SK-N-SH (cell line): ENCODE results near the gene PREB. TPM values are rescaled to one million over a fixed set of nuclear protein-coding genes. Genes with fewer than 3 reads are reported as not detected.
A peak's percentile ranks its signal among the peaks of the same experiment; 100 is the strongest.

ENCODE experiments used
- CTCF ChIA-PET: fragments of 300-600, 350-600 bp; formaldehyde crosslinking; extraction: SDS; loops from one replicate; lab custom pipeline; 2021; lab: Yijun Ruan, JAX
- POLR2A ChIA-PET: fragments of 350-600 bp; sonication (Branson Sonifier 250); formaldehyde crosslinking; extraction: SDS; loops from one replicate; lab custom pipeline; 2020; ENCODE audit warnings: antibody characterized with exemption, inconsistent platforms; lab: Yijun Ruan, JAX
- DNase-seq: peaks from one replicate; pipeline ENCODE4 v3.0.0; 2012
- H2AFZ ChIP-seq: fragments of 200-600 bp; sonication (generic); 2 replicates; pipeline ENCODE4 v1.8.1; 2016; ENCODE audit warnings: antibody characterized with exemption, mild to moderate bottlenecking, low read depth
- H3F3A ChIP-seq: fragments of 200-600 bp; sonication (generic); replicated peaks from 2 replicates; pipeline ENCODE3; 2016; ENCODE audit warnings: antibody characterized with exemption, mild to moderate bottlenecking; ENCODE audit not compliant: insufficient read depth
- H3K27ac ChIP-seq, 2 experiments: fragments of 200-500 bp in 1 of 2; fragments of 200-600 bp in 1 of 2; sonication (Bioruptor generic) in 1 of 2; sonication (generic), shearing (Covaris generic) in 1 of 2; 2 replicates each; pipeline versions ENCODE4 v1.5.1 to v1.6.1; 2014 to 2016; ENCODE audit warnings: low read depth in 2 of 2, inconsistent platforms in 1 of 2, low read length in 1 of 2, mild to moderate bottlenecking in 1 of 2, mixed read lengths in 1 of 2
- H3K27me3 ChIP-seq: fragments of 200-600 bp; sonication (generic), shearing (Covaris generic); 2 replicates; pipeline ENCODE4 v1.6.1; 2016; ENCODE audit warnings: mixed run types; ENCODE audit not compliant: insufficient read depth
- H3K36me3 ChIP-seq, 2 experiments: fragments of 200-500 bp in 1 of 2; fragments of 200-600 bp in 1 of 2; sonication (Bioruptor generic) in 1 of 2; sonication (generic) in 1 of 2; replicated peaks in 1 of 2; 2 replicates each; pipeline versions ENCODE3 to v1.5.1; 2014 to 2016; ENCODE audit warnings: low read length in 1 of 2, mild to moderate bottlenecking in 1 of 2; ENCODE audit not compliant: insufficient read depth in 2 of 2, control insufficient read depth in 1 of 2
- H3K4me1 ChIP-seq, 2 experiments: fragments of 200-500 bp in 1 of 2; fragments of 200-600 bp in 1 of 2; sonication (Bioruptor generic) in 1 of 2; sonication (generic), shearing (Covaris generic) in 1 of 2; 2 replicates each; pipeline versions ENCODE4 v1.5.1 to v1.6.1; 2014 to 2016; ENCODE audit warnings: low read depth in 1 of 2, low read length in 1 of 2, mixed run types in 1 of 2; ENCODE audit not compliant: insufficient read depth in 2 of 2, control insufficient read depth in 1 of 2
- H3K4me2 ChIP-seq: fragments of 200-600 bp; sonication (generic), shearing (Covaris generic); 2 replicates; pipeline ENCODE4 v1.6.1; 2017; ENCODE audit warnings: mixed run types
- H3K4me3 ChIP-seq, 2 experiments: fragments of 200-500 bp in 1 of 2; fragments of 200-600 bp in 1 of 2; sonication (Bioruptor generic) in 1 of 2; sonication (generic), shearing (Covaris generic) in 1 of 2; 2 replicates each; pipeline versions ENCODE4 v1.5.1 to v1.8.1; 2014 to 2016; ENCODE audit warnings: low read depth in 2 of 2, inconsistent platforms in 1 of 2, low read length in 1 of 2, mild to moderate bottlenecking in 1 of 2, mixed read lengths in 1 of 2, moderate library complexity in 1 of 2
- H3K79me2 ChIP-seq: fragments of 200-600 bp; sonication (generic); 2 replicates; pipeline ENCODE4 v1.8.1; 2017; ENCODE audit warnings: mild to moderate bottlenecking; ENCODE audit not compliant: insufficient read depth
- H3K9ac ChIP-seq: fragments of 200-600 bp; sonication (generic); 2 replicates; pipeline ENCODE4 v1.6.1; 2017; ENCODE audit warnings: mixed run types
- H3K9me2 ChIP-seq: fragments of 200-600 bp; sonication (generic); 2 replicates; pipeline ENCODE4 v1.6.1; 2017; ENCODE audit warnings: mixed run types
- H3K9me3 ChIP-seq: fragments of 200-600 bp; sonication (generic); 2 replicates; pipeline ENCODE4 v1.6.1; 2017; ENCODE audit warnings: mixed run types, mild to moderate bottlenecking, moderate library complexity
- H4K20me1 ChIP-seq: fragments of 200-600 bp; sonication (generic); 2 replicates; pipeline ENCODE4 v1.6.1; 2017; ENCODE audit warnings: mild to moderate bottlenecking, mixed run types; ENCODE audit not compliant: insufficient read depth
- CHD2 ChIP-seq: fragments of 150-350 bp; IDR thresholded peaks from 2 replicates; pipeline ENCODE4 v1.6.1; 2018; ENCODE audit warnings: low read length; ENCODE audit not compliant: partially characterized antibody
- EP300 ChIP-seq, 2 experiments: IDR thresholded peaks; 2 replicates each; pipeline versions ENCODE4 v1.4.0 to v1.6.1; 2012; ENCODE audit warnings: borderline replicate concordance in 1 of 2, low read depth in 1 of 2, low read length in 1 of 2
- FOSL2 ChIP-seq: IDR thresholded peaks from 2 replicates; pipeline ENCODE4 v1.4.0; 2012; ENCODE audit warnings: low read depth, mild to moderate bottlenecking, moderate library complexity, borderline replicate concordance
- FOXJ3 ChIP-seq: sonication (generic); formaldehyde crosslinking; IDR thresholded peaks from 2 replicates; pipeline ENCODE4 v1.5.1; 2020; ENCODE audit warnings: mild to moderate bottlenecking, missing genetic modification reagents
- FOXM1 ChIP-seq: IDR thresholded peaks from 2 replicates; pipeline ENCODE4 v1.4.0; 2012; ENCODE audit warnings: low read depth, mild to moderate bottlenecking
- GATA2 ChIP-seq: sonication (generic); formaldehyde crosslinking; IDR thresholded peaks from 2 replicates; pipeline ENCODE4 v1.5.0; 2020; ENCODE audit warnings: mild to moderate bottlenecking, missing genetic modification reagents
- JUND ChIP-seq: IDR thresholded peaks from 2 replicates; pipeline ENCODE4 v1.4.0; 2012
- MXI1 ChIP-seq: IDR thresholded peaks from 2 replicates; pipeline ENCODE4 v1.6.1; 2012; ENCODE audit warnings: mild to moderate bottlenecking, low read depth, low read length, improper control_type of control experiment
- NRF1 ChIP-seq: IDR thresholded peaks from 2 replicates; pipeline ENCODE4 v1.6.1; 2012; ENCODE audit warnings: low read depth, mild to moderate bottlenecking, low read length
- POLR2AphosphoS5 ChIP-seq: IDR thresholded peaks from 2 replicates; pipeline ENCODE4 v1.6.1; 2012; ENCODE audit warnings: low read depth, low read length
- REST ChIP-seq: IDR thresholded peaks from 2 replicates; pipeline ENCODE4 v1.6.1; 2012; ENCODE audit warnings: mild to moderate bottlenecking, low read depth, low read length, moderate library complexity
- RFX5 ChIP-seq: IDR thresholded peaks from 2 replicates; pipeline ENCODE4 v1.6.1; 2012; ENCODE audit warnings: mild to moderate bottlenecking, improper control_type of control experiment, low read length
- RXRA ChIP-seq: IDR thresholded peaks from 2 replicates; pipeline ENCODE4 v1.4.0; 2012; ENCODE audit warnings: low read depth, mild to moderate bottlenecking, borderline replicate concordance
- TAF1 ChIP-seq: IDR thresholded peaks from 2 replicates; pipeline ENCODE4 v1.6.1; 2012; ENCODE audit warnings: low read depth, mild to moderate bottlenecking, low read length, moderate library complexity, borderline replicate concordance
- TEAD4 ChIP-seq: IDR thresholded peaks from 2 replicates; pipeline ENCODE4 v1.4.0; 2012; ENCODE audit warnings: mild to moderate bottlenecking, borderline replicate concordance; ENCODE audit not compliant: insufficient read depth
- USF2 ChIP-seq: fragments of 150-350 bp; IDR thresholded peaks from 2 replicates; pipeline ENCODE4 v1.6.1; 2017; ENCODE audit warnings: antibody characterized with exemption, low read length, low read depth, borderline replicate concordance
- ZBTB33 ChIP-seq: IDR thresholded peaks from 2 replicates; pipeline ENCODE4 v1.4.0; 2012; ENCODE audit warnings: low read depth, borderline replicate concordance
- WGBS: methylation state at CpG from one replicate; pipeline ENCODE4 v1.1.6; 2017; ENCODE audit warnings: low lambda C conversion rate; 5-methylcytosine and 5-hydroxymethylcytosine counted together
- polyA plus RNA-seq, 3 experiments: library from polyadenylated mRNA; depleted of rRNA; stranded (reverse); fragments of >200 nt; gene quantifications; 2 replicates each; pipeline ENCODE4 v1.2.3, GENCODE V29; 2012
- TF ChIP-seq, protein P1 (sequence below): IDR thresholded peaks from 2 replicates; pipeline ENCODE4; 2012
- TF ChIP-seq, protein P2 (sequence below): IDR thresholded peaks from 2 replicates; pipeline ENCODE4 v1.4.0; 2012; ENCODE audit warnings: low read depth
- TF ChIP-seq, protein P3 (sequence below): fragments of 150-350 bp; IDR thresholded peaks from 2 replicates; pipeline ENCODE4 v1.6.1; 2016; ENCODE audit warnings: mild to moderate bottlenecking, low read depth, low read length

The PREB gene
- polyA plus RNA-seq, 1 of the 3 experiments (the other 2 are of a cell fraction): 47.9 TPM

GRCh38 chr2:27122791-27123190 lies 11.6 kb downstream of the PREB start:
- TF ChIP-seq TEAD4: no peak
- TF ChIP-seq ZBTB33: no peak
- TF ChIP-seq, protein P1, sequence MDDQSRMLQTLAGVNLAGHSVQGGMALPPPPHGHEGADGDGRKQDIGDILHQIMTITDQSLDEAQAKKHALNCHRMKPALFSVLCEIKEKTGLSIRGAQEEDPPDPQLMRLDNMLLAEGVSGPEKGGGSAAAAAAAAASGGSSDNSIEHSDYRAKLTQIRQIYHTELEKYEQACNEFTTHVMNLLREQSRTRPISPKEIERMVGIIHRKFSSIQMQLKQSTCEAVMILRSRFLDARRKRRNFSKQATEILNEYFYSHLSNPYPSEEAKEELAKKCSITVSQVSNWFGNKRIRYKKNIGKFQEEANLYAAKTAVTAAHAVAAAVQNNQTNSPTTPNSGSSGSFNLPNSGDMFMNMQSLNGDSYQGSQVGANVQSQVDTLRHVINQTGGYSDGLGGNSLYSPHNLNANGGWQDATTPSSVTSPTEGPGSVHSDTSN: no peak
- TF ChIP-seq FOXM1: no peak
- no peak for TF ChIP-seq USF2
- no peak for TF ChIP-seq FOSL2
- no peak for TF ChIP-seq CHD2
- TF ChIP-seq MXI1: no peak
- TF ChIP-seq GATA2 (CRISPR knock-in tag): no peak
- TF ChIP-seq TAF1: no peak
- no peak for TF ChIP-seq EP300 (IDR thresholded peaks at IDR 0.05; ENCODE audit: borderline replicate concordance in 1 of 2, low read depth in 1 of 2, low read length in 1 of 2)
- TF ChIP-seq JUND: no peak
- TF ChIP-seq, protein P2, sequence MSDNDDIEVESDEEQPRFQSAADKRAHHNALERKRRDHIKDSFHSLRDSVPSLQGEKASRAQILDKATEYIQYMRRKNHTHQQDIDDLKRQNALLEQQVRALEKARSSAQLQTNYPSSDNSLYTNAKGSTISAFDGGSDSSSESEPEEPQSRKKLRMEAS: no peak
- no peak for TF ChIP-seq FOXJ3 (CRISPR knock-in tag)
- no peak for TF ChIP-seq REST
- no peak for TF ChIP-seq RFX5
- no peak for TF ChIP-seq POLR2AphosphoS5
- no peak for TF ChIP-seq NRF1
- TF ChIP-seq, protein P3, sequence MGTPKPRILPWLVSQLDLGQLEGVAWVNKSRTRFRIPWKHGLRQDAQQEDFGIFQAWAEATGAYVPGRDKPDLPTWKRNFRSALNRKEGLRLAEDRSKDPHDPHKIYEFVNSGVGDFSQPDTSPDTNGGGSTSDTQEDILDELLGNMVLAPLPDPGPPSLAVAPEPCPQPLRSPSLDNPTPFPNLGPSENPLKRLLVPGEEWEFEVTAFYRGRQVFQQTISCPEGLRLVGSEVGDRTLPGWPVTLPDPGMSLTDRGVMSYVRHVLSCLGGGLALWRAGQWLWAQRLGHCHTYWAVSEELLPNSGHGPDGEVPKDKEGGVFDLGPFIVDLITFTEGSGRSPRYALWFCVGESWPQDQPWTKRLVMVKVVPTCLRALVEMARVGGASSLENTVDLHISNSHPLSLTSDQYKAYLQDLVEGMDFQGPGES: no peak
- no peak for TF ChIP-seq RXRA
- H3F3A ChIP-seq: peaks cover 3% of the 10 kb centered on the region
- no peak overlapping the region; the same call in 1 of the 2 replicates for H3K4me2 ChIP-seq
- peaks cover 0 to 21% of the 10 kb centered on the region in 2 experiments; a peak in 1 of 4 replicates for H3K4me1 ChIP-seq
- H3K79me2 ChIP-seq: no peaks in the 10 kb centered on the region
- WGBS: 94% methylated on average over 7 of the region's 7 CpGs
- no peaks in the 10 kb centered on the region for H3K36me3 ChIP-seq
- H3K4me3 ChIP-seq: no peak overlapping the region; a peak in 1 of 4 replicates
- ChIA-PET CTCF (interaction anchor here (0.9 to 2.4 kb wide), 12 partner anchors 9 to 181 kb away, joined by 3 to 20 read pairs (median 5); partner anchors contain the start of gene PREB), POLR2A (interaction anchor here (1.0 to 2.1 kb wide), 5 partner anchors 11 to 51 kb away, joined by 3 to 18 read pairs (median 5); partner anchors contain the start of genes KHK, OST4 and PREB)
- H3K9me3 ChIP-seq: no peaks in the 10 kb centered on the region
- no peak overlapping the region for H3K9ac ChIP-seq
- no peak for DNase-seq
- peak overlapping the region in 1 of 2 experiments; percentile 64; a peak in 1 of 4 replicates for H3K27ac ChIP-seq
- no peaks in the 10 kb centered on the region for H3K27me3 ChIP-seq
- no peaks in the 10 kb centered on the region for H3K9me2 ChIP-seq
- H2AFZ ChIP-seq: 0 out of 2 replicates have a peak overlapping the region, but pooled peaks have one; percentile 94
- H4K20me1 ChIP-seq: no peaks in the 10 kb centered on the region
